Liver (tissue), 9 donors: ENCODE results near the gene TMEM18. TPM values are rescaled to one million over a fixed set of nuclear protein-coding genes. Genes with fewer than 3 reads are reported as not detected.

Experiments used
- DNase-seq: peaks from one replicate; pipeline ENCODE4 v3.0.0-alpha.2; 2017; ENCODE audit warnings: low spot score
- H3K27ac ChIP-seq, 2 donors: one replicate each; pipeline ENCODE4 v1.7.0; 2013; ENCODE audit warnings: inconsistent platforms in 2 of 2, low read length in 2 of 2, control low read depth in 1 of 2, low read depth in 1 of 2, mild to moderate bottlenecking in 1 of 2
- H3K27me3 ChIP-seq, 4 donors: one replicate each; pipeline versions ENCODE4 v1.6.1 to v1.7.0; 2013; ENCODE audit warnings: low read length in 3 of 4, inconsistent platforms in 1 of 4, mild to moderate bottlenecking in 1 of 4, moderate library complexity in 1 of 4; ENCODE audit not compliant: control insufficient read depth in 4 of 4, insufficient read depth in 4 of 4
- H3K36me3 ChIP-seq, 4 donors: one replicate each; pipeline versions ENCODE4 v1.6.1 to v1.7.0; 2013; ENCODE audit warnings: low read length in 3 of 4, mild to moderate bottlenecking in 3 of 4, low read depth in 1 of 4, moderate library complexity in 1 of 4; ENCODE audit not compliant: control insufficient read depth in 4 of 4, insufficient read depth in 3 of 4
- H3K4me1 ChIP-seq, 4 donors: one replicate each; pipeline versions ENCODE4 v1.6.1 to v1.7.0; 2013; ENCODE audit warnings: low read length in 3 of 4, mild to moderate bottlenecking in 3 of 4, moderate library complexity in 1 of 4; ENCODE audit not compliant: control insufficient read depth in 4 of 4, insufficient read depth in 4 of 4
- H3K4me3 ChIP-seq, 3 donors: one replicate each; pipeline versions ENCODE4 v1.6.1 to v1.7.0; 2013; ENCODE audit warnings: low read length in 3 of 3, control low read depth in 1 of 3, low read depth in 1 of 3, mild to moderate bottlenecking in 1 of 3
- H3K9ac ChIP-seq, 2 donors: one replicate each; pipeline ENCODE4 v1.7.0; 2013; ENCODE audit warnings: low read length in 2 of 2, mild to moderate bottlenecking in 2 of 2, moderate library complexity in 2 of 2, control low read depth in 1 of 2, low read depth in 1 of 2
- H3K9me3 ChIP-seq, 4 donors: one replicate each; pipeline versions ENCODE4 v1.6.1 to v1.7.0; 2013; ENCODE audit warnings: low read length in 3 of 4; ENCODE audit not compliant: control insufficient read depth in 4 of 4
- EGR1 ChIP-seq, 2 donors: IDR thresholded peaks; 2 replicates each; pipeline ENCODE4 v1.6.1; 2016 to 2018; ENCODE audit warnings: antibody characterized with exemption in 2 of 2, low read depth in 2 of 2
- FOXA1 ChIP-seq: IDR thresholded peaks from 2 replicates; pipeline ENCODE4 v1.6.1; 2016; ENCODE audit warnings: antibody characterized with exemption
- FOXA2 ChIP-seq: IDR thresholded peaks from 2 replicates; pipeline ENCODE4 v1.6.1; 2016; ENCODE audit warnings: antibody characterized with exemption
- GABPA ChIP-seq, 2 donors: IDR thresholded peaks in 1 of 2; conservative IDR thresholded peaks in 1 of 2; 2 replicates each; pipeline ENCODE4 v1.6.1; 2016; ENCODE audit warnings: antibody characterized with exemption in 2 of 2, mild to moderate bottlenecking in 1 of 2, moderate library complexity in 1 of 2
- HNF4A ChIP-seq, 2 donors: conservative IDR thresholded peaks; 2 replicates each; pipeline ENCODE4 v1.6.1; 2016; ENCODE audit warnings: antibody characterized with exemption in 2 of 2, mild to moderate bottlenecking in 2 of 2
- HNF4G ChIP-seq: IDR thresholded peaks from 2 replicates; pipeline ENCODE4 v1.6.1; 2016; ENCODE audit warnings: antibody characterized with exemption
- JUND ChIP-seq, 2 donors: IDR thresholded peaks; 2 replicates each; pipeline ENCODE4 v1.6.1; 2016; ENCODE audit warnings: antibody characterized with exemption in 2 of 2
- MAX ChIP-seq: IDR thresholded peaks from 2 replicates; pipeline ENCODE4 v1.6.1; 2016; ENCODE audit warnings: antibody characterized with exemption
- NR2F2 ChIP-seq: IDR thresholded peaks from 2 replicates; pipeline ENCODE4 v1.6.1; 2016; ENCODE audit warnings: antibody characterized with exemption
- RAD21 ChIP-seq, 2 donors: IDR thresholded peaks; 2 replicates each; pipeline ENCODE4 v1.6.1; 2016; ENCODE audit warnings: antibody characterized with exemption in 2 of 2, mild to moderate bottlenecking in 2 of 2
- RXRA ChIP-seq, 2 donors: IDR thresholded peaks; 2 replicates each; pipeline ENCODE4 v1.6.1; 2017 to 2018; ENCODE audit warnings: antibody characterized with exemption in 2 of 2, mild to moderate bottlenecking in 1 of 2
- TAF1 ChIP-seq: conservative IDR thresholded peaks from 2 replicates; pipeline ENCODE4 v1.6.1; 2016; ENCODE audit warnings: antibody characterized with exemption, mild to moderate bottlenecking
- YY1 ChIP-seq: IDR thresholded peaks from 2 replicates; pipeline ENCODE4 v1.6.1; 2016; ENCODE audit warnings: antibody characterized with exemption, mild to moderate bottlenecking
- ZBTB33 ChIP-seq: IDR thresholded peaks from 2 replicates; pipeline ENCODE4 v1.6.1; 2016; ENCODE audit warnings: antibody characterized with exemption
- WGBS: extraction: QIAGEN DNeasy Blood & Tissue Kit; methylation state at CpG from one replicate; pipeline ENCODE4 v1.1.7; 2013; 5-methylcytosine and 5-hydroxymethylcytosine counted together
- polyA plus RNA-seq, 2 donors: library from polyadenylated mRNA; stranded (reverse) in 1 of 2; unstranded in 1 of 2; fragments of 200-250 nt in 1 of 2; fragments of >200 nt in 1 of 2; fragmentation: Nextera tagmentation in 1 of 2; extraction: Ambion mirVana in 1 of 2; gene quantifications; one replicate each; pipeline versions ENCODE4 v1.2.1 to v1.2.3, GENCODE V29; 2013 to 2015
- total RNA-seq, 2 donors: library from RNA; depleted of rRNA; stranded (reverse); fragments of >200 nt; gene quantifications; one replicate each; pipeline ENCODE4 v1.2.3, GENCODE V29; 2014
- TF ChIP-seq, protein P1 (sequence below): fragments of 150-350 bp; IDR thresholded peaks from 2 replicates; pipeline ENCODE4 v1.5.1; 2017; ENCODE audit warnings: improper control_type of control experiment, low read depth, low read length; ENCODE audit not compliant: missing input control
- TF ChIP-seq, protein P2 (sequence below): IDR thresholded peaks from 2 replicates; pipeline ENCODE4 v1.6.1; 2016; ENCODE audit warnings: antibody characterized with exemption, mild to moderate bottlenecking
- donor health status: healthy.
- donor health status: healthy.
- donor health status: healthy.
- donor health status: healthy.
- donor health status: healthy.

The TMEM18 gene
- total and polyA plus RNA-seq, 4 donors = 8.4 to 29.3 (median 10.9) TPM

DNA sequence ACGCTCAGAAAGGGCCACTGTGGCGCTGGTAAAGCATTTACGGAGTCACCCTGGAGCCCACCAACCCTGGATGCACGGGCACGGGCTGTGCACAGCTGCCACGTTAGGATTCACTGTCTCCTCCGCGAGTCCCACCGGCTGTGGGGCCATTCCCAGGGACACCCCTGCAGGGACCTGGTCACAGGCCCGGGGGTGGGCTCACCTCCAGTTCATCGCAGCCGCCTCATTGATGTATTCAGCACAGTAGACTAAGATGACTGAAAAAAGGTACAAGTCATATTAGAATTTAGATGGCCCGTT is 4.7 kb downstream of the TMEM18 start:
- Histone ChIP-seq H3K4me1 (peaks cover 0 to 15% (median 8%) of the 10 kb centered on the region in 4 donors), H3K9ac (no peak overlapping the region), H3K4me3 (no peak overlapping the region), H3K27ac (no peak overlapping the region), H3K27me3 (no peaks in the 10 kb centered on the region), H3K9me3 (no peaks in the 10 kb centered on the region), H3K36me3 (peaks cover 14 to 41% (median 24%) of the 10 kb centered on the region in 4 donors)
- no peak for DNase-seq
- TF ChIP-seq FOXA2 (no peak), EGR1 (IDR thresholded peaks at IDR 0.05; ENCODE audit: low read depth in 2 of 2) (no peak), JUND (IDR thresholded peaks at IDR 0.05) (no peak), RXRA (IDR thresholded peaks at IDR 0.05) (no peak), FOXA1 (no peak), TAF1 (no peak), YY1 (no peak), ZBTB33 (no peak), NR2F2 (no peak), HNF4G (no peak), RAD21 (IDR thresholded peaks at IDR 0.05) (no peak), GABPA (IDR thresholded peaks at IDR 0.05 in 1 of 2, conservative IDR thresholded peaks at IDR 0.05 in 1 of 2) (no peak), MAX (no peak), HNF4A (conservative IDR thresholded peaks at IDR 0.05) (no peak)
- TF ChIP-seq, protein P1, sequence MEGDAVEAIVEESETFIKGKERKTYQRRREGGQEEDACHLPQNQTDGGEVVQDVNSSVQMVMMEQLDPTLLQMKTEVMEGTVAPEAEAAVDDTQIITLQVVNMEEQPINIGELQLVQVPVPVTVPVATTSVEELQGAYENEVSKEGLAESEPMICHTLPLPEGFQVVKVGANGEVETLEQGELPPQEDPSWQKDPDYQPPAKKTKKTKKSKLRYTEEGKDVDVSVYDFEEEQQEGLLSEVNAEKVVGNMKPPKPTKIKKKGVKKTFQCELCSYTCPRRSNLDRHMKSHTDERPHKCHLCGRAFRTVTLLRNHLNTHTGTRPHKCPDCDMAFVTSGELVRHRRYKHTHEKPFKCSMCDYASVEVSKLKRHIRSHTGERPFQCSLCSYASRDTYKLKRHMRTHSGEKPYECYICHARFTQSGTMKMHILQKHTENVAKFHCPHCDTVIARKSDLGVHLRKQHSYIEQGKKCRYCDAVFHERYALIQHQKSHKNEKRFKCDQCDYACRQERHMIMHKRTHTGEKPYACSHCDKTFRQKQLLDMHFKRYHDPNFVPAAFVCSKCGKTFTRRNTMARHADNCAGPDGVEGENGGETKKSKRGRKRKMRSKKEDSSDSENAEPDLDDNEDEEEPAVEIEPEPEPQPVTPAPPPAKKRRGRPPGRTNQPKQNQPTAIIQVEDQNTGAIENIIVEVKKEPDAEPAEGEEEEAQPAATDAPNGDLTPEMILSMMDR = no peak
- TF ChIP-seq, protein P2, sequence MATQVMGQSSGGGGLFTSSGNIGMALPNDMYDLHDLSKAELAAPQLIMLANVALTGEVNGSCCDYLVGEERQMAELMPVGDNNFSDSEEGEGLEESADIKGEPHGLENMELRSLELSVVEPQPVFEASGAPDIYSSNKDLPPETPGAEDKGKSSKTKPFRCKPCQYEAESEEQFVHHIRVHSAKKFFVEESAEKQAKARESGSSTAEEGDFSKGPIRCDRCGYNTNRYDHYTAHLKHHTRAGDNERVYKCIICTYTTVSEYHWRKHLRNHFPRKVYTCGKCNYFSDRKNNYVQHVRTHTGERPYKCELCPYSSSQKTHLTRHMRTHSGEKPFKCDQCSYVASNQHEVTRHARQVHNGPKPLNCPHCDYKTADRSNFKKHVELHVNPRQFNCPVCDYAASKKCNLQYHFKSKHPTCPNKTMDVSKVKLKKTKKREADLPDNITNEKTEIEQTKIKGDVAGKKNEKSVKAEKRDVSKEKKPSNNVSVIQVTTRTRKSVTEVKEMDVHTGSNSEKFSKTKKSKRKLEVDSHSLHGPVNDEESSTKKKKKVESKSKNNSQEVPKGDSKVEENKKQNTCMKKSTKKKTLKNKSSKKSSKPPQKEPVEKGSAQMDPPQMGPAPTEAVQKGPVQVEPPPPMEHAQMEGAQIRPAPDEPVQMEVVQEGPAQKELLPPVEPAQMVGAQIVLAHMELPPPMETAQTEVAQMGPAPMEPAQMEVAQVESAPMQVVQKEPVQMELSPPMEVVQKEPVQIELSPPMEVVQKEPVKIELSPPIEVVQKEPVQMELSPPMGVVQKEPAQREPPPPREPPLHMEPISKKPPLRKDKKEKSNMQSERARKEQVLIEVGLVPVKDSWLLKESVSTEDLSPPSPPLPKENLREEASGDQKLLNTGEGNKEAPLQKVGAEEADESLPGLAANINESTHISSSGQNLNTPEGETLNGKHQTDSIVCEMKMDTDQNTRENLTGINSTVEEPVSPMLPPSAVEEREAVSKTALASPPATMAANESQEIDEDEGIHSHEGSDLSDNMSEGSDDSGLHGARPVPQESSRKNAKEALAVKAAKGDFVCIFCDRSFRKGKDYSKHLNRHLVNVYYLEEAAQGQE = no peak
- 98% methylated on average over 13 of the region's 13 CpGs for WGBS
